Liver (tissue), 9 donors: ENCODE results near the gene RAB11A. TPM values are rescaled to one million over a fixed set of nuclear protein-coding genes. Genes with fewer than 3 reads are reported as not detected.

Experiments used
- DNase-seq: peaks from one replicate; pipeline ENCODE4 v3.0.0-alpha.2; 2017; ENCODE audit warnings: low spot score
- H3K27ac ChIP-seq, 2 donors: one replicate each; pipeline ENCODE4 v1.7.0; 2013; ENCODE audit warnings: inconsistent platforms in 2 of 2, low read length in 2 of 2, control low read depth in 1 of 2, low read depth in 1 of 2, mild to moderate bottlenecking in 1 of 2
- H3K27me3 ChIP-seq, 4 donors: one replicate each; pipeline versions ENCODE4 v1.6.1 to v1.7.0; 2013; ENCODE audit warnings: low read length in 3 of 4, inconsistent platforms in 1 of 4, mild to moderate bottlenecking in 1 of 4, moderate library complexity in 1 of 4; ENCODE audit not compliant: control insufficient read depth in 4 of 4, insufficient read depth in 4 of 4
- H3K36me3 ChIP-seq, 4 donors: one replicate each; pipeline versions ENCODE4 v1.6.1 to v1.7.0; 2013; ENCODE audit warnings: low read length in 3 of 4, mild to moderate bottlenecking in 3 of 4, low read depth in 1 of 4, moderate library complexity in 1 of 4; ENCODE audit not compliant: control insufficient read depth in 4 of 4, insufficient read depth in 3 of 4
- H3K4me1 ChIP-seq, 4 donors: one replicate each; pipeline versions ENCODE4 v1.6.1 to v1.7.0; 2013; ENCODE audit warnings: low read length in 3 of 4, mild to moderate bottlenecking in 3 of 4, moderate library complexity in 1 of 4; ENCODE audit not compliant: control insufficient read depth in 4 of 4, insufficient read depth in 4 of 4
- H3K4me3 ChIP-seq, 3 donors: one replicate each; pipeline versions ENCODE4 v1.6.1 to v1.7.0; 2013; ENCODE audit warnings: low read length in 3 of 3, control low read depth in 1 of 3, low read depth in 1 of 3, mild to moderate bottlenecking in 1 of 3
- H3K9ac ChIP-seq, 2 donors: one replicate each; pipeline ENCODE4 v1.7.0; 2013; ENCODE audit warnings: low read length in 2 of 2, mild to moderate bottlenecking in 2 of 2, moderate library complexity in 2 of 2, control low read depth in 1 of 2, low read depth in 1 of 2
- H3K9me3 ChIP-seq, 4 donors: one replicate each; pipeline versions ENCODE4 v1.6.1 to v1.7.0; 2013; ENCODE audit warnings: low read length in 3 of 4; ENCODE audit not compliant: control insufficient read depth in 4 of 4
- ATF3 ChIP-seq: IDR thresholded peaks from 2 replicates; pipeline ENCODE4 v1.6.1; 2016; ENCODE audit warnings: antibody characterized with exemption
- EGR1 ChIP-seq, 2 donors: IDR thresholded peaks; 2 replicates each; pipeline ENCODE4 v1.6.1; 2016 to 2018; ENCODE audit warnings: antibody characterized with exemption in 2 of 2, low read depth in 2 of 2
- FOXA1 ChIP-seq: IDR thresholded peaks from 2 replicates; pipeline ENCODE4 v1.6.1; 2016; ENCODE audit warnings: antibody characterized with exemption
- FOXA2 ChIP-seq: IDR thresholded peaks from 2 replicates; pipeline ENCODE4 v1.6.1; 2016; ENCODE audit warnings: antibody characterized with exemption
- GABPA ChIP-seq, 2 donors: IDR thresholded peaks in 1 of 2; conservative IDR thresholded peaks in 1 of 2; 2 replicates each; pipeline ENCODE4 v1.6.1; 2016; ENCODE audit warnings: antibody characterized with exemption in 2 of 2, mild to moderate bottlenecking in 1 of 2, moderate library complexity in 1 of 2
- HNF4A ChIP-seq, 2 donors: conservative IDR thresholded peaks; 2 replicates each; pipeline ENCODE4 v1.6.1; 2016; ENCODE audit warnings: antibody characterized with exemption in 2 of 2, mild to moderate bottlenecking in 2 of 2
- HNF4G ChIP-seq: IDR thresholded peaks from 2 replicates; pipeline ENCODE4 v1.6.1; 2016; ENCODE audit warnings: antibody characterized with exemption
- JUND ChIP-seq, 2 donors: IDR thresholded peaks; 2 replicates each; pipeline ENCODE4 v1.6.1; 2016; ENCODE audit warnings: antibody characterized with exemption in 2 of 2
- MAX ChIP-seq: IDR thresholded peaks from 2 replicates; pipeline ENCODE4 v1.6.1; 2016; ENCODE audit warnings: antibody characterized with exemption
- NR2F2 ChIP-seq: IDR thresholded peaks from 2 replicates; pipeline ENCODE4 v1.6.1; 2016; ENCODE audit warnings: antibody characterized with exemption
- RAD21 ChIP-seq, 2 donors: IDR thresholded peaks; 2 replicates each; pipeline ENCODE4 v1.6.1; 2016; ENCODE audit warnings: antibody characterized with exemption in 2 of 2, mild to moderate bottlenecking in 2 of 2
- REST ChIP-seq: IDR thresholded peaks from 2 replicates; pipeline ENCODE4 v1.6.1; 2016; ENCODE audit warnings: antibody characterized with exemption, mild to moderate bottlenecking
- SP1 ChIP-seq: IDR thresholded peaks from 2 replicates; pipeline ENCODE4 v1.6.1; 2018; ENCODE audit warnings: antibody characterized with exemption, mild to moderate bottlenecking
- TAF1 ChIP-seq: conservative IDR thresholded peaks from 2 replicates; pipeline ENCODE4 v1.6.1; 2016; ENCODE audit warnings: antibody characterized with exemption, mild to moderate bottlenecking
- YY1 ChIP-seq: IDR thresholded peaks from 2 replicates; pipeline ENCODE4 v1.6.1; 2016; ENCODE audit warnings: antibody characterized with exemption, mild to moderate bottlenecking
- WGBS: extraction: QIAGEN DNeasy Blood & Tissue Kit; methylation state at CpG from one replicate; pipeline ENCODE4 v1.1.7; 2013; 5-methylcytosine and 5-hydroxymethylcytosine counted together
- polyA plus RNA-seq, 2 donors: library from polyadenylated mRNA; stranded (reverse) in 1 of 2; unstranded in 1 of 2; fragments of 200-250 nt in 1 of 2; fragments of >200 nt in 1 of 2; fragmentation: Nextera tagmentation in 1 of 2; extraction: Ambion mirVana in 1 of 2; gene quantifications; one replicate each; pipeline versions ENCODE4 v1.2.1 to v1.2.3, GENCODE V29; 2013 to 2015
- total RNA-seq, 2 donors: library from RNA; depleted of rRNA; stranded (reverse); fragments of >200 nt; gene quantifications; one replicate each; pipeline ENCODE4 v1.2.3, GENCODE V29; 2014
- TF ChIP-seq, protein P1 (sequence below): IDR thresholded peaks from 2 replicates; pipeline ENCODE4 v1.6.1; 2016; ENCODE audit warnings: antibody characterized with exemption
- TF ChIP-seq, protein P2 (sequence below): fragments of 150-350 bp; IDR thresholded peaks from 2 replicates; pipeline ENCODE4 v1.5.1; 2017; ENCODE audit warnings: improper control_type of control experiment, low read depth, low read length; ENCODE audit not compliant: missing input control
- donor health status: healthy.
- donor health status: healthy.
- donor health status: healthy.
- donor health status: healthy.
- donor health status: healthy.

The RAB11A gene
- total and polyA plus RNA-seq, 4 donors: 40.6 to 100 (median 81.7) TPM

GRCh38 chr15:65896236-65896635 is 26.9 kb downstream of the RAB11A start:
- WGBS: 77% methylated on average over 2 of the region's 2 CpGs
- Histone ChIP-seq H3K4me1 (no peaks in the 10 kb centered on the region), H3K27me3 (no peaks in the 10 kb centered on the region), H3K9ac (no peak overlapping the region), H3K4me3 (no peak overlapping the region), H3K36me3 (peaks cover 0 to 18% (median 6%) of the 10 kb centered on the region in 4 donors), H3K9me3 (no peaks in the 10 kb centered on the region), H3K27ac (no peak overlapping the region)
- no peak for DNase-seq
- TF ChIP-seq REST (no peak), JUND (IDR thresholded peaks at IDR 0.05) (no peak), HNF4G (no peak), NR2F2 (no peak), TAF1 (no peak), HNF4A (conservative IDR thresholded peaks at IDR 0.05) (no peak), RAD21 (IDR thresholded peaks at IDR 0.05) (no peak), YY1 (no peak), FOXA2 (no peak), ATF3 (no peak), MAX (no peak), FOXA1 (no peak), SP1 (no peak), EGR1 (IDR thresholded peaks at IDR 0.05; ENCODE audit: low read depth in 2 of 2) (no peak)
- TF ChIP-seq, protein P1, sequence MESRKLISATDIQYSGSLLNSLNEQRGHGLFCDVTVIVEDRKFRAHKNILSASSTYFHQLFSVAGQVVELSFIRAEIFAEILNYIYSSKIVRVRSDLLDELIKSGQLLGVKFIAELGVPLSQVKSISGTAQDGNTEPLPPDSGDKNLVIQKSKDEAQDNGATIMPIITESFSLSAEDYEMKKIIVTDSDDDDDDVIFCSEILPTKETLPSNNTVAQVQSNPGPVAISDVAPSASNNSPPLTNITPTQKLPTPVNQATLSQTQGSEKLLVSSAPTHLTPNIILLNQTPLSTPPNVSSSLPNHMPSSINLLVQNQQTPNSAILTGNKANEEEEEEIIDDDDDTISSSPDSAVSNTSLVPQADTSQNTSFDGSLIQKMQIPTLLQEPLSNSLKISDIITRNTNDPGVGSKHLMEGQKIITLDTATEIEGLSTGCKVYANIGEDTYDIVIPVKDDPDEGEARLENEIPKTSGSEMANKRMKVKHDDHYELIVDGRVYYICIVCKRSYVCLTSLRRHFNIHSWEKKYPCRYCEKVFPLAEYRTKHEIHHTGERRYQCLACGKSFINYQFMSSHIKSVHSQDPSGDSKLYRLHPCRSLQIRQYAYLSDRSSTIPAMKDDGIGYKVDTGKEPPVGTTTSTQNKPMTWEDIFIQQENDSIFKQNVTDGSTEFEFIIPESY: no peak
- TF ChIP-seq, protein P2, sequence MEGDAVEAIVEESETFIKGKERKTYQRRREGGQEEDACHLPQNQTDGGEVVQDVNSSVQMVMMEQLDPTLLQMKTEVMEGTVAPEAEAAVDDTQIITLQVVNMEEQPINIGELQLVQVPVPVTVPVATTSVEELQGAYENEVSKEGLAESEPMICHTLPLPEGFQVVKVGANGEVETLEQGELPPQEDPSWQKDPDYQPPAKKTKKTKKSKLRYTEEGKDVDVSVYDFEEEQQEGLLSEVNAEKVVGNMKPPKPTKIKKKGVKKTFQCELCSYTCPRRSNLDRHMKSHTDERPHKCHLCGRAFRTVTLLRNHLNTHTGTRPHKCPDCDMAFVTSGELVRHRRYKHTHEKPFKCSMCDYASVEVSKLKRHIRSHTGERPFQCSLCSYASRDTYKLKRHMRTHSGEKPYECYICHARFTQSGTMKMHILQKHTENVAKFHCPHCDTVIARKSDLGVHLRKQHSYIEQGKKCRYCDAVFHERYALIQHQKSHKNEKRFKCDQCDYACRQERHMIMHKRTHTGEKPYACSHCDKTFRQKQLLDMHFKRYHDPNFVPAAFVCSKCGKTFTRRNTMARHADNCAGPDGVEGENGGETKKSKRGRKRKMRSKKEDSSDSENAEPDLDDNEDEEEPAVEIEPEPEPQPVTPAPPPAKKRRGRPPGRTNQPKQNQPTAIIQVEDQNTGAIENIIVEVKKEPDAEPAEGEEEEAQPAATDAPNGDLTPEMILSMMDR: no peak

DNA sequence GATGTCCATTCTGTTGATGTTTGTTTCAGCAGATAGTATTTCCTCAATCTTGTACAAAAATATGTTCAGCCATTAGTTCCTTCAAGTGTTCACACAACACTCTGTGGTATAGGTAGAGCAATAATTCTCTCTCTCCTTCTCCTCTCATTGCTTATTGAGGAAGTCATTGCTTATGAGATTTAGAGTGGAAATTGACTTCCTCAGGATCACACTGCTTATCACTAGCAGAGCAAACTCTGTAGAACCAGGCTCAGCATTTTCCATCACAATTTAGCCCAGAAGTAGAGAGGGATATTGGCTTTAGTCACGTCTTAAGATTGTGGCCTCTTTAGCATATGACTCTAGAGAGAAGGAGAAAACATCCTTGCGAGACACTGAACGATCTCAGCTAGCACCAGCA is 31.2 kb downstream of the RAB11A start:
- TF ChIP-seq ATF3 (no peak), YY1 (no peak), FOXA1 (no peak), JUND (IDR thresholded peaks at IDR 0.05) (no peak), GABPA (IDR thresholded peaks at IDR 0.05 in 1 of 2, conservative IDR thresholded peaks at IDR 0.05 in 1 of 2) (no peak), REST (no peak), NR2F2 (no peak)
- TF ChIP-seq, protein P2: no peak
- WGBS: 92% methylated on average over 3 of the region's 3 CpGs
- H3K27ac ChIP-seq: no peak overlapping the region
- H3K4me1 ChIP-seq: no peaks in the 10 kb centered on the region
- no peak overlapping the region for H3K4me3 ChIP-seq
- no peaks in the 10 kb centered on the region for H3K9me3 ChIP-seq
- H3K9ac ChIP-seq: no peak overlapping the region
- H3K27me3 ChIP-seq: no peaks in the 10 kb centered on the region
- peaks cover 0 to 16% (median 10%) of the 10 kb centered on the region in 4 donors for H3K36me3 ChIP-seq
- DNase-seq: no peak
